Heart left ventricle (tissue), 13 donors: Measurements from ENCODE around the gene OR52H1.

Experiments used
- POLR2A ChIP-seq, 2 donors: fragments of 450-650 bp; IDR thresholded peaks; one replicate each; pipeline ENCODE4 v1.6.1; 2017; ENCODE audit warnings: antibody characterized with exemption in 2 of 2, mild to moderate bottlenecking in 2 of 2, moderate library complexity in 2 of 2
- TF ChIP-seq, protein P1 (sequence below), 12 donors: fragments of 200-600 bp; sonication (generic) in 4 of 12; IDR thresholded peaks; one replicate each; pipeline versions ENCODE4 v1.5.0 to v1.8.0; 2018 to 2022; ENCODE audit warnings: antibody characterized with exemption in 12 of 12, mild to moderate bottlenecking in 5 of 12
- donor health status: ischemic (EF 13 %, LVEDD 7.1; RV severe dilation, severe dysfunction).
- donor health status: DM: no; HTN: yes; CAD: no.
- donor health status: DM: no; HTN: no; CAD: no.
- donor health status: ischemic (EF 25% LVEDD 6.9; RV normal size, moderate dysfunction).
- donor health status: ischemic (EF 25% LVEDD 5.7; RV mildly dilated, moderate dysfunction).
- donor health status: ischemic (EF 35%, LVEDD 5.7; RV mildly dilated, moderate dysfunction).
- donor health status: nonischemic (EF 11% LVEDD 7.7; RV severe dilation, severe dysfunction).
- donor health status: DM: yes; HTN: yes; CAD: no.
- donor health status: PGD.
- donor health status: ischemic (EF 29% LVEDD 5.4; RV normal size, mild dysfunction).
- donor health status: nonischemic (EF 23%, LVEDD 6.1; RV moderate dilation, normal function).

DNA sequence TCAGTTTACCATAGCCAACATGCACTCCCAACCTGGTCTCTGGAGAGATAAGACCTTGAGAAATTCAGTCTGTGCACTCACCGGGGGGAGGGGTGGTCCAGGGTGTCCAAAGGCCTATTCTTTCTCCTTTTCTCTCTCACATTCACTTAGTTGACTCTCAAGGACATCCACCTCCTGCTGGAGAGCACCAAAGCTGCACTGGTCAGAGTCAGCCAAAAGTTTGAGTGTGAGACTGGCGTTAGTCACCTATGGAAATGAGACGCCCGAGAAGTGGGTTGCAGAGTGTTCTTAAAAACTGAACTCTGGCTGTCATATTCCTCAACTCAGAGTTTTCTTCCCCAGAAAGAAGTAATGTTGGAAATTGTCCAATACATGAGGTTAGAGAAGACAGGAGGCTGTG, 26.8 kb downstream of the OR52H1 start:
- TF ChIP-seq, protein P1, sequence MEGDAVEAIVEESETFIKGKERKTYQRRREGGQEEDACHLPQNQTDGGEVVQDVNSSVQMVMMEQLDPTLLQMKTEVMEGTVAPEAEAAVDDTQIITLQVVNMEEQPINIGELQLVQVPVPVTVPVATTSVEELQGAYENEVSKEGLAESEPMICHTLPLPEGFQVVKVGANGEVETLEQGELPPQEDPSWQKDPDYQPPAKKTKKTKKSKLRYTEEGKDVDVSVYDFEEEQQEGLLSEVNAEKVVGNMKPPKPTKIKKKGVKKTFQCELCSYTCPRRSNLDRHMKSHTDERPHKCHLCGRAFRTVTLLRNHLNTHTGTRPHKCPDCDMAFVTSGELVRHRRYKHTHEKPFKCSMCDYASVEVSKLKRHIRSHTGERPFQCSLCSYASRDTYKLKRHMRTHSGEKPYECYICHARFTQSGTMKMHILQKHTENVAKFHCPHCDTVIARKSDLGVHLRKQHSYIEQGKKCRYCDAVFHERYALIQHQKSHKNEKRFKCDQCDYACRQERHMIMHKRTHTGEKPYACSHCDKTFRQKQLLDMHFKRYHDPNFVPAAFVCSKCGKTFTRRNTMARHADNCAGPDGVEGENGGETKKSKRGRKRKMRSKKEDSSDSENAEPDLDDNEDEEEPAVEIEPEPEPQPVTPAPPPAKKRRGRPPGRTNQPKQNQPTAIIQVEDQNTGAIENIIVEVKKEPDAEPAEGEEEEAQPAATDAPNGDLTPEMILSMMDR (IDR thresholded peaks at IDR 0.05) = no peak
- no peak for TF ChIP-seq POLR2A (IDR thresholded peaks at IDR 0.05)
